ENCODE data around the gene CTSF.
"Not testable (repeated sequence)": the region's sequence is repeated elsewhere in the genome, so short reads cannot be mapped to it uniquely, and the experiment has no call there.

CTSF gene

GRCh38 chr11:66568124-66568916 is at the start of gene CTSF:
Gene CTSF, minus strand, starts transcription at chr11:66568606. Its CDS starts 120 bp downstream, at chr11:66568486.
- peak; percentile 73 for DNase-seq (ENCODE audit: low spot score)

GRCh38 chr11:66617155-66617834 is 48.9 kb upstream of the CTSF start:
- DNase-seq (ENCODE audit: low spot score) = no peak

GRCh38 chr11:66616379-66617154 is 48.2 kb upstream of the CTSF start, which contains the start of gene RBM14:
Gene RBM14, plus strand, starts transcription at chr11:66616630. Its CDS starts 91 bp downstream, at chr11:66616721.
- peak; percentile 98 for DNase-seq (ENCODE audit: low spot score)

- DNase-seq (ENCODE audit: low spot score) = no peak
These were observed 45.7 kb upstream of the CTSF start for GRCh38 chr11:66614073-66614472.

GRCh38 chr11:66612458-66612857 is 44.1 kb upstream of the CTSF start:
- DNase-seq (ENCODE audit: low spot score) = no peak

- no peak for DNase-seq (ENCODE audit: low spot score)
These were observed 41.6 kb upstream of the CTSF start for GRCh38 chr11:66609721-66610617.

- DNase-seq (ENCODE audit: low spot score) = no peak
These were observed 38.9 kb upstream of the CTSF start for GRCh38 chr11:66607126-66607834.

GRCh38 chr11:66606608-66607007 is 38.2 kb upstream of the CTSF start:
- DNase-seq (ENCODE audit: low spot score) = not testable (repeated sequence)

- peak; percentile 90 for DNase-seq (ENCODE audit: low spot score)
These were observed 35.7 kb upstream of the CTSF start for GRCh38 chr11:66604155-66604554.

GRCh38 chr11:66603072-66603471 is 34.7 kb upstream of the CTSF start:
- no peak for DNase-seq (ENCODE audit: low spot score)

GRCh38 chr11:66600631-66601233 is 32.3 kb upstream of the CTSF start:
- no peak for DNase-seq (ENCODE audit: low spot score)

GRCh38 chr11:66600219-66600618 is 31.8 kb upstream of the CTSF start:
- no peak for DNase-seq (ENCODE audit: low spot score)

- no peak for DNase-seq (ENCODE audit: low spot score)
These were observed 30.6 kb upstream of the CTSF start for GRCh38 chr11:66598993-66599392.

GRCh38 chr11:66595245-66595904 is 27.0 kb upstream of the CTSF start:
- peak; percentile 89 for DNase-seq (ENCODE audit: low spot score)

GRCh38 chr11:66593650-66594049 is 25.2 kb upstream of the CTSF start:
- peak; percentile 50 for DNase-seq (ENCODE audit: low spot score)

- no peak for DNase-seq (ENCODE audit: low spot score)
These were observed 24.9 kb upstream of the CTSF start for GRCh38 chr11:66593303-66593635.

GRCh38 chr11:66592457-66593302 is 24.3 kb upstream of the CTSF start, which contains the start of the genes CCDC87 and CCS:
Gene CCDC87, minus strand, starts transcription at chr11:66593063. Its CDS starts 48 bp downstream, at chr11:66593015.
Gene CCS, plus strand, starts transcription at chr11:66593185. Its CDS starts 77 bp downstream, at chr11:66593262.
- peak; percentile 99 for DNase-seq (ENCODE audit: low spot score)

GRCh38 chr11:66591175-66591574 is 22.8 kb upstream of the CTSF start:
- DNase-seq (ENCODE audit: low spot score) = no peak
